ENCODE data around the gene DRC3. TPM values are rescaled to one million over a fixed set of nuclear protein-coding genes. Genes with fewer than 3 reads are reported as not detected.

DRC3 gene
- polyA plus RNA-seq, 3 donors: 0.43 to 3.1 (median 1.9) TPM

DNA sequence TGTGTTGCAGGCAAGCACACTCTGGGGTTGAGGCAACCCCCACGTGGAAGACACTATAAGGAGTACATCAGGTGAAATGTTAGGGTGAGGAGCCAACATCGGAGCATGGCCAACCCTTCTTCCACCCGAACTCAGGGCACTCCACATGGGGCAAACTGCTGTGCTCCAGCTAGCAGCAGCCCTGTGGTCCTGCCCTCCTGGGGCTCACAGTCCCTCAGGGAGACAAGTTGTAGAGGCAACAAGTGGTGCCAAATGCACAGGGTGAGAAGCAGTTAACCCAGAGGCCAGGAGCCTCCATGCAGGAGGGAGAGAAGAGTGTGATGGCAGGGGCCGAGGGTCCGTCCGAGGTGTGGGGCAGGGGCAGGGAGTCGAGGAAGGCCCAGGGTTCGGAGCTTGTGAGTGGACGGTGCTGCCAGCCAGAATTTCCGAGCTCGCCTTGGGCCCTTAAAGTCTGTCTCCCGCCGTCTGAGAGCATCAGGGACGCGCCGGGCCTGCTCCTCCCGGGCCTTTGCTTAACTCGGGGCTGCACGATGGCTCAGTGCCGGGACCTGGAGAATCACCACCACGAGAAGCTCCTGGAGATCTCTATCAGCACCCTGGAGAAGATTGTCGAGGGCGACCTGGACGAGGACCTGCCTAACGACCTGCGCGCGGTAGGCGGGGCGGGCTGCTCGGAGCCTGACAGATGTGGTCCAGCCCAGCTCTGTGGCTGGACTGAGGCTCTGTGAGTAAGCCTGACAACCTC is 34.0 kb downstream of the DRC3 start:
- WGBS, 3 donors: 82 to 85% (median 85%) methylated on average over 25 to 31 of the region's 31 CpGs
- no peak overlapping the region for H3K27ac ChIP-seq (ENCODE audit: low read depth, low read length)

DNA sequence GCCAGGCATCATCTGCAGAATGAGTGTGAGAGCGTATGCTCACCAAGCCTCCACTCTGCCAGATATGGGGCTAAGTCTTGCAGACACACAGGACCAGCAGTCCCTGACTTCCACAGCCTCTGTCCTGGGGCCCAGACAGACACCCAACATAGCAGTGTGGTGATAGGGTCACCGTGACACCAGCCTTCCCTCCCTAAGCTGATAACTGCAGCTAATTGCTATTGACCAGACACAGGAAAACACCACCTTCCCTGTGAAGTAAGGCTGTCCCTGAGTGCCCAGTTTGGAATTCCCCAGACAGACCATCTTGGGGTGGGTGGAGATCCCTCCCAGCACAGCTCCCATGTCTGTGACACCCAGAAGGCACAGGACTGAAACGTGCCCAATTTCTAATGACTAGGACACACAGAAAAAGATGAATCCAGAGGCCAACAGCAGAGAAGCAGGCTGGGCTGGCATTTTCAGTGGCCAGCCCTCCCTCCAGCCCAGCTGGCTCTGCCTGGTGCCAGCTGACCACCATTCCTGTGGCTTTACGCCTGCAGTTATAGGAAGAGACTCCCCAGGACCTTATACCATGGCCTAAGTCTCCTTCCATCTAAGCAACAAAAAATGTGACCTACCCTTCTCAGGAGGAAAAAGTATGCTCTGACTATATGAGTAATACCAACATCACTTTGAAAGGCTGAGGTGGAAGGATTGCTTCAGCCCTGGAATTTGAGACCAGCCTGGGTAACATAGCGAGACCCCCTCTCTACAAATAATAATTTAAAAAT is 36.0 kb downstream of the DRC3 start:
- 84 to 99% (median 90%) methylated on average over 5 of the region's 5 CpGs for WGBS, 3 donors
- no peak overlapping the region for H3K27ac ChIP-seq (ENCODE audit: low read depth, low read length)

GRCh38 chr17:18009609-18010420 is 37.2 kb downstream of the DRC3 start:
- H3K27ac ChIP-seq (ENCODE audit: low read depth, low read length): no peak overlapping the region
- 86 to 97% (median 86%) methylated on average over 8 of the region's 8 CpGs for WGBS, 3 donors

DNA sequence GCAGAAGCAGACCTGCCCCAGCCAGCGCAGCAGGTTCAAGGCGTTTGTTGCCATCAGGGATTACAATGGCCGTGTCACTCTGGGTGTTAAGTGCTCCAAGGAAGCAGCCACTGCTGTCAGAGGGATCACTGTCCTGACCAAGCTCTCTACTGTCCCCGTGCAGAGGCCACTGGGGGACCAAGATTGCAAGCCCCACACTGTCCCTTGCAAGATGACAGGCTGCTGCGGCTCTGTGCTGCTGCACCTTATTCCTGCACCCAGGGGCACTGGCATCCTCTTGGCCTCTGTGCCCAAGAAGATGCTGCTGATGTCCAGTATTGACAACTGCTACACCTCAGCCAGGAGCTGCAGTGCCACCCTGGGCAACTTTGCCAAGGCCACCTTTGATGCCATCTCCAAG is 38.6 kb downstream of the DRC3 start:
- no peak overlapping the region for H3K27ac ChIP-seq (ENCODE audit: low read depth, low read length)
- 93 to 97% (median 96%) methylated on average over 5 of the region's 5 CpGs for WGBS, 3 donors

DNA sequence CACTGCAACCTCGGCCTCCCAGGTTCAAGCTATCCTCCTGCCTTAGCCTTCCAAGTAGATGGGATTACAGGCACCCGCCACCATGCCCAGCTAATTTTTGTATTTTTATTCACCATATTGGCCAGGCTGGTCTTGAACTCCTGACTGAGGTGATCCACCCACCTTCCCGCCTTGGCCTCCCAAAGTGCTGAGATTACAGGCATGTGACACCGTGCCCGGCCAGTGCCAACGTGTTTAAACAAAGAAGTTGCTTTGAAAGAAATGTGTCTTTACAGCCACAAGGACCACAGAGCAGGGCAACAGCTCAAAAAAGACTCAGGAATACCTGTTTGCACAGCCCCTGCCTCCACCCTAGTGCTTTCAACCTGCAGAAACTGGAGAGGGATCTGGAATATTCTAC is 41.3 kb downstream of the DRC3 start:
- WGBS, 3 donors: 96 to 98% (median 96%) methylated on average over 6 of the region's 6 CpGs
- no peak overlapping the region for H3K27ac ChIP-seq (ENCODE audit: low read depth, low read length)

DNA sequence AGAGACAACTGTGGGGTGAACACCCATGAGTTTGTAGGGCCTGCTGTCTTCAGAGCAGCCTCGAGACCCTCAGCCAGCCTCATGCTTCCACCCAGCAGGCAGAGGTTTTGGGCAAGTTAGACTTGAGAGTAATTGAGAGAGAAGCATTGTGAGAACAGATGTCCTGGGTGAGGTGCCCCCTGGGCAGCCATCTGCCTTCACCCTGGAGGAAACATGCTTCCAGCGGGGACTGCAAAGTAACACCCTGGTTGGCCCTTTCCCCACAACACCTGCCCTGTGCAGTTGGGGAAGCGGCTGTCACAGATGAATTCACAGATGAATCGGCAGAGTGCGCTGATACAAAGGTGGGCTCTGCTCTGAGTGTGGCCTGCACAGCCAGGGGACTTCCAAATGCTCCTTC is 42.9 kb downstream of the DRC3 start:
- H3K27ac ChIP-seq (ENCODE audit: low read depth, low read length): no peak overlapping the region
- 96 to 98% (median 98%) methylated on average over 5 of the region's 5 CpGs for WGBS, 3 donors

- 94 to 97% (median 96%) methylated on average over 12 of the region's 12 CpGs for WGBS, 3 donors
- no peak overlapping the region for H3K27ac ChIP-seq (ENCODE audit: low read depth, low read length)
These were observed 43.8 kb downstream of the DRC3 start for GRCh38 chr17:18016426-18016825.

- WGBS, 3 donors: 30 to 68% (median 64%) methylated on average over 3 of the region's 3 CpGs
- H3K27ac ChIP-seq (ENCODE audit: low read depth, low read length): no peak overlapping the region
These were observed 45.3 kb downstream of the DRC3 start for GRCh38 chr17:18017958-18018357.

DNA sequence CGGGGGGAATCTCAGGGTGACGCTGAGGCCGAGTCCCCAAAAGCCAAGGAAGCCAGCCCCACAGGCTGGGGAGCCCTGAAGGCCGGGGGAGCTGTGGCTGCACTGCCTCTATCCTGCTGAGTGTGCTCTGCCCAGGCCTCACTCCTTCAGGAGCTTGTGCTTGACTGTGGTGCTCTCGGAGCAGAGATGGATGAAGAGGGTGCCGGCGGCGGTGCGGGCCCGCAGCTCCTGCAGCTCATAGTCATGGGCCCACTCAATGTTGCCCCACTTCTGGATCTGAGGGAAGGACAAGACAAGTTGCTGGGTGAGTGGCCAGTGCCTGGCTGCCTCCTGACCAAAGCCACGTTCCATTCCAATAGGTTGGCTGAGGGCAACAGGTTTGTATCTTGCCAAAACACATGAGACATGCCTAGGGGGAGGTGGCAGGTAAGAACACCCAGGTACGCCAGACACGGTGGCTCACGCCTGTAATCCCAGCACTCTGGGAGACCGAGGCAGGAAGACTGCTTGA is 45.8 kb downstream of the DRC3 start:
- H3K27ac ChIP-seq (ENCODE audit: low read depth, low read length): no peak overlapping the region
- 92 to 94% (median 94%) methylated on average over 15 of the region's 15 CpGs for WGBS, 3 donors

GRCh38 chr17:18019838-18020154 is 47.1 kb downstream of the DRC3 start:
- no peak overlapping the region for H3K27ac ChIP-seq (ENCODE audit: low read depth, low read length)
- WGBS, 3 donors: 76 to 90% (median 90%) methylated on average over 2 of the region's 2 CpGs

DNA sequence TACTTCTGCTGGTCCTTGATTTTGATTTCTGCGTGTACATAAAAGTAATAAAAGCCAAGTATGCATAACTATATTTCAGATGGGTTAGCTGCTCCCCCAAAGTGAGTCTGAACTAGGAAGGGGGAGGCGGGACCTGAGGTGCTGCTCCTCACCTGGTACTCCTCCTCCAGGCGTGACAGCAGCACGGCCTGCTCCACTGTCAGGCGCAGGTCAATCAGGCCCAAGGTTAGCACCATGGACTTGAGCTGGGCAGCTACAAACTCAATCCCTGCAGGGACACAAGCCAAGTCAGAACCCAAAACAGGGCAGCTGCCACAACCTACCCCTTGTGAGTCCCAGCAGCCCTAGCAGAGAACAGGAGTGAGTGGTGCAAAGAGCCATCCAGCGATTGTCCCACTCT is 48.3 kb downstream of the DRC3 start:
- H3K27ac ChIP-seq (ENCODE audit: low read depth, low read length): no peak overlapping the region
- WGBS, 3 donors: 96 to 98% (median 97%) methylated on average over 6 of the region's 6 CpGs

GRCh38 chr17:18021372-18021771 is 48.7 kb downstream of the DRC3 start:
- WGBS, 3 donors: 95 to 96% (median 96%) methylated on average over 5 of the region's 5 CpGs
- no peak overlapping the region for H3K27ac ChIP-seq (ENCODE audit: low read depth, low read length)

- H3K27ac ChIP-seq (ENCODE audit: low read depth, low read length): no peak overlapping the region
- 43 to 81% (median 50%) methylated on average over 5 of the region's 5 CpGs for WGBS, 3 donors
These were observed 52.7 kb downstream of the DRC3 start for GRCh38 chr17:18025241-18025944.

- no peak overlapping the region for H3K27ac ChIP-seq (ENCODE audit: low read depth, low read length)
- WGBS, 3 donors: 58 to 83% (median 65%) methylated on average over 11 of the region's 11 CpGs
These were observed 53.5 kb downstream of the DRC3 start for GRCh38 chr17:18025945-18026776.

- 60 to 82% (median 78%) methylated on average over 6 of the region's 6 CpGs for WGBS, 3 donors
- no peak overlapping the region for H3K27ac ChIP-seq (ENCODE audit: low read depth, low read length)
These were observed 54.6 kb downstream of the DRC3 start for GRCh38 chr17:18027280-18027679.

DNA sequence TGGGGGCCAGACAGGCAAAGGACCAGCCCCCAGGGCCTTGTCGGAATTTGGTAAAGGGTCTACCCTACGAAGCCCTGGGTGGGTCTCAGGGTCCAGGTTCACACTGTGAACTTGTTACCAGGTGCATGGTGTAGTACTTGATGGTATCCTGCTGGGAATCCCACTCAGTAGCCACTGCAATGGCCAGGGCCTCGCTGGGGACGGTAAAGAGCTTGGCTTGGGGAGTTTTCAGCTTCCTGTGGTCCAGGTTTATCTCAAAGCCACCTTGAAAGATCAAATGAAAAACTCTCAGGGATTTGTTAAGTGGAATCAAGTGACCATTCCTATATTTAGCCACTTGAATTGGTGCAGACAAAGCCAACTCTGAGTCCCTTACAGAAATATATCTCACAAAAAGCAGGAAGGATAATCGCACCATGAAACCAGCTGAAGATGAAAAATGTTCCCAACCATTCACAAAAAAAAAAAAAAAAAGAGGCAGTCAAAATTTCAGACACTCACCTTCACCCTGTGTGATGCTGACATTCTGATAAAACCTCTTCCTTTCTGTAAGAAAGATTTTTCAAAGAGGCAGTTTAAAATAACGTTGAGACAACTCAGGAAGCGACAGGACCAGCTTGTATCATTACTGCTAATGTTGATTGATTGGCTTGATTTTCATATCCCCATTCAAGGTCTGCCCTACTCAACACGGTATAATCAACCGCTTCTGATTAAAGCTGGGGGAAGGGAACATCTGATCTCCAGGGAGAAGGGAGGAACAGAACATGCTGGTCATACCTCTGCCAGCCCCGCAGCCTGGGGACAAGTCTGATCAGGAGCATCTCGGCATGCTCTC is 55.7 kb downstream of the DRC3 start:
- no peak overlapping the region for H3K27ac ChIP-seq (ENCODE audit: low read depth, low read length)
- WGBS, 3 donors: 68 to 81% (median 76%) methylated on average over 11 of the region's 11 CpGs
